ENCODE results near the gene ZNF827. TPM values are rescaled to one million over a fixed set of nuclear protein-coding genes. Genes with fewer than 3 reads are reported as not detected.

Gene ZNF827
- polyA plus RNA-seq, 1 donor from 2014 or later, result 12.1 TPM

GRCh38 chr4:145951931-145952330 is 13.3 kb upstream of the ZNF827 start:
- H3K4me3 ChIP-seq (ENCODE audit: low read length), result no peak overlapping the region
- H3K79me2 ChIP-seq (replicated peaks; ENCODE audit: insufficient read depth, low read length), result no peaks in the 10 kb centered on the region
- H3K9me3 ChIP-seq (ENCODE audit: low read length), result no peaks in the 10 kb centered on the region
- H3K27ac ChIP-seq (ENCODE audit: low read length), result no peak overlapping the region
- no peak overlapping the region for H3K4me2 ChIP-seq (ENCODE audit: low read length)
- H3K27me3 ChIP-seq (ENCODE audit: insufficient read depth, low read depth, low read length), result no peaks in the 10 kb centered on the region
- no peaks in the 10 kb centered on the region for H3K36me3 ChIP-seq (ENCODE audit: insufficient read depth, low read length)
- H2AFZ ChIP-seq (ENCODE audit: low read depth, low read length), result no peak overlapping the region
- H4K20me1 ChIP-seq (ENCODE audit: insufficient read depth), result no peaks in the 10 kb centered on the region
- TF ChIP-seq SMC3 (conservative IDR thresholded peaks at IDR 0.05; ENCODE audit: poor library complexity), result no peak
- no peak for TF ChIP-seq EZH2 (IDR thresholded peaks at IDR 0.05; ENCODE audit: borderline replicate concordance, insufficient read depth, low read length, poor library complexity, severe bottlenecking)
- no peak for TF ChIP-seq EP300 (conservative IDR thresholded peaks at IDR 0.05; ENCODE audit: poor library complexity, severe bottlenecking)
- TF ChIP-seq RAD21 (conservative IDR thresholded peaks at IDR 0.05), result no peak
- TF ChIP-seq POLR2AphosphoS5 (IDR thresholded peaks at IDR 0.05), result no peak
- no peak for TF ChIP-seq MXI1 (conservative IDR thresholded peaks at IDR 0.05; ENCODE audit: poor library complexity, severe bottlenecking)
- TF ChIP-seq CTCF (IDR thresholded peaks at IDR 0.05; ENCODE audit: poor library complexity, severe bottlenecking), result no peak
- TF ChIP-seq TAF1 (IDR thresholded peaks at IDR 0.05; ENCODE audit: low read depth), result no peak
- TF ChIP-seq REST (IDR thresholded peaks at IDR 0.05; ENCODE audit: borderline replicate concordance), result no peak
- H3F3A ChIP-seq (ENCODE audit: insufficient read depth, low read length, poor library complexity, severe bottlenecking), result no peaks in the 10 kb centered on the region
- no peaks in the 10 kb centered on the region for H3K9me2 ChIP-seq (ENCODE audit: insufficient read depth, low read length)
- no peak overlapping the region for H3K9ac ChIP-seq (ENCODE audit: low read length)

- no peak overlapping the region for H3K27ac ChIP-seq (ENCODE audit: low read length)
- no peaks in the 10 kb centered on the region for H4K20me1 ChIP-seq (ENCODE audit: insufficient read depth)
- no peak for TF ChIP-seq SMC3 (conservative IDR thresholded peaks at IDR 0.05; ENCODE audit: poor library complexity)
- TF ChIP-seq MXI1 (conservative IDR thresholded peaks at IDR 0.05; ENCODE audit: poor library complexity, severe bottlenecking), result no peak
- TF ChIP-seq EZH2 (IDR thresholded peaks at IDR 0.05; ENCODE audit: borderline replicate concordance, insufficient read depth, low read length, poor library complexity, severe bottlenecking), result no peak
- no peak for TF ChIP-seq CTCF (IDR thresholded peaks at IDR 0.05; ENCODE audit: poor library complexity, severe bottlenecking)
- no peak for TF ChIP-seq POLR2AphosphoS5 (IDR thresholded peaks at IDR 0.05)
- no peak for TF ChIP-seq RAD21 (conservative IDR thresholded peaks at IDR 0.05)
- TF ChIP-seq TAF1 (IDR thresholded peaks at IDR 0.05; ENCODE audit: low read depth), result no peak
- TF ChIP-seq EP300 (conservative IDR thresholded peaks at IDR 0.05; ENCODE audit: poor library complexity, severe bottlenecking), result no peak
- no peak for TF ChIP-seq REST (IDR thresholded peaks at IDR 0.05; ENCODE audit: borderline replicate concordance)
- H3K9ac ChIP-seq (ENCODE audit: low read length), result no peak overlapping the region
- no peaks in the 10 kb centered on the region for H3K36me3 ChIP-seq (ENCODE audit: insufficient read depth, low read length)
- no peaks in the 10 kb centered on the region for H3K9me2 ChIP-seq (ENCODE audit: insufficient read depth, low read length)
- H3K4me2 ChIP-seq (ENCODE audit: low read length), result no peak overlapping the region
- H3K27me3 ChIP-seq (ENCODE audit: insufficient read depth, low read depth, low read length), result no peaks in the 10 kb centered on the region
- H3K4me3 ChIP-seq (ENCODE audit: low read length), result no peak overlapping the region
- no peak overlapping the region for H2AFZ ChIP-seq (ENCODE audit: low read depth, low read length)
- H3F3A ChIP-seq (ENCODE audit: insufficient read depth, low read length, poor library complexity, severe bottlenecking), result no peaks in the 10 kb centered on the region
- H3K79me2 ChIP-seq (replicated peaks; ENCODE audit: insufficient read depth, low read length), result no peaks in the 10 kb centered on the region
- H3K9me3 ChIP-seq (ENCODE audit: low read length), result no peaks in the 10 kb centered on the region
Measured at GRCh38 chr4:145945431-145946155, 7.0 kb upstream of the ZNF827 start.

Measured in neural cell (in vitro differentiated cells).